HCT116 (cell line): ENCODE data around the gene HIC1. TPM values are rescaled to one million over a fixed set of nuclear protein-coding genes. Genes with fewer than 3 reads are reported as not detected.

Experiments
- ATAC-seq: fragments of 200-7000 bp; cut with Tn5 transposase; 2 replicates; pipeline ENCODE4 v1.9.1; 2020; ENCODE audit warnings: mild to moderate bottlenecking, moderate library complexity
- BruUV-seq: library from RNA; stranded (reverse); fragments of 400-500 nt; replicated peaks from 2 replicates; lab custom pipeline; 2021; lab: Mats Ljungman, UMichigan
- CTCF ChIA-PET: fragments of 300-600 bp; sonication (Branson Sonifier 250); formaldehyde crosslinking; loops from one replicate; lab custom pipeline; 2021; ENCODE audit warnings: antibody characterized with exemption; lab: Charles Lee
- POLR2A ChIA-PET: fragments of 300-600, 350-600 bp; sonication (Branson Sonifier 250); formaldehyde crosslinking; loops from one replicate; lab custom pipeline; 2021; ENCODE audit warnings: antibody characterized with exemption; lab: Charles Lee
- RAD21 ChIA-PET, 2 experiments: fragments of 300-600 bp; sonication (Branson Sonifier 250); formaldehyde crosslinking; loops; one replicate each; lab custom pipeline; 2023; ENCODE audit warnings: low total read pairs in 2 of 2; ENCODE audit not compliant: uncharacterized antibody in 2 of 2, unreplicated experiment in 2 of 2, low non-redundant PET in 1 of 2; lab: Charles Lee
- DNase-seq: peaks from one replicate; pipeline ENCODE4 v3.0.0-alpha.2; 2010; ENCODE audit warnings: low read depth, low spot score
- H2AFZ ChIP-seq: fragments of 200-600 bp; shearing (Covaris generic), sonication (generic); 2 replicates; pipeline ENCODE4 v1.6.1; 2017; ENCODE audit warnings: low read depth, mixed run types, mixed read lengths, antibody characterized with exemption, low read length; ENCODE audit not compliant: poor library complexity, severe bottlenecking
- H3K27ac ChIP-seq: 2 replicates; pipeline ENCODE4 v1.5.1; 2012; ENCODE audit warnings: low read depth, low read length
- H3K27me3 ChIP-seq: fragments of 200-600 bp; sonication (generic); 2 replicates; pipeline ENCODE4 v1.6.1; 2016; ENCODE audit warnings: mixed run types, low read length, mixed read lengths; ENCODE audit not compliant: insufficient read depth
- H3K36me3 ChIP-seq, 2 experiments: fragments of 200-500 bp in 1 of 2; fragments of 200-600 bp in 1 of 2; sonication (Bioruptor generic) in 1 of 2; sonication (generic) in 1 of 2; 2 replicates each; pipeline versions ENCODE4 v1.5.1 to v1.6.1; 2014 to 2016; ENCODE audit warnings: low read length in 2 of 2, inconsistent platforms in 1 of 2, mixed read lengths in 1 of 2, mixed run types in 1 of 2; ENCODE audit not compliant: insufficient read depth in 2 of 2, control insufficient read depth in 1 of 2
- H3K4me1 ChIP-seq, 2 experiments: fragments of 200-600 bp in 1 of 2; sonication (generic) in 1 of 2; 2 replicates each; pipeline versions ENCODE4 v1.5.1 to v1.6.1; 2012 to 2017; ENCODE audit warnings: low read length in 2 of 2, inconsistent platforms in 1 of 2, mild to moderate bottlenecking in 1 of 2, mixed read lengths in 1 of 2, mixed run types in 1 of 2, moderate library complexity in 1 of 2; ENCODE audit not compliant: insufficient read depth in 2 of 2, control insufficient read depth in 1 of 2
- H3K4me2 ChIP-seq: fragments of 200-600 bp; sonication (generic); 2 replicates; pipeline ENCODE4 v1.6.1; 2017; ENCODE audit warnings: mixed run types, low read length, mixed read lengths
- H3K4me3 ChIP-seq, 2 experiments: fragments of 200-600 bp in 1 of 2; sonication (generic) in 1 of 2; replicated peaks in 1 of 2; 2 replicates each; pipeline ENCODE4 v1.5.1; 2011 to 2016; ENCODE audit warnings: low read length in 2 of 2, control low read depth in 1 of 2, low read depth in 1 of 2, mild to moderate bottlenecking in 1 of 2, mixed read lengths in 1 of 2, mixed run types in 1 of 2
- H3K79me2 ChIP-seq: fragments of 200-600 bp; sonication (generic); 2 replicates; pipeline ENCODE4 v1.6.1; 2017; ENCODE audit warnings: mild to moderate bottlenecking, mixed run types, low read length, moderate library complexity, mixed read lengths; ENCODE audit not compliant: insufficient read depth
- H3K9ac ChIP-seq: fragments of 200-600 bp; sonication (generic); 2 replicates; pipeline ENCODE4 v1.6.1; 2016; ENCODE audit warnings: low read length, mixed read lengths
- H3K9me2 ChIP-seq: fragments of 200-600 bp; sonication (generic), shearing (Covaris generic); 2 replicates; pipeline ENCODE4 v1.6.1; 2017; ENCODE audit warnings: mixed run types, mild to moderate bottlenecking, moderate library complexity; ENCODE audit not compliant: insufficient read depth
- H3K9me3 ChIP-seq, 2 experiments: fragments of 200-500 bp in 1 of 2; fragments of 200-600 bp in 1 of 2; sonication (Bioruptor generic) in 1 of 2; sonication (generic) in 1 of 2; 2 replicates each; pipeline ENCODE4 v1.6.1; 2014 to 2017; ENCODE audit warnings: low read length in 2 of 2, mixed read lengths in 2 of 2, inconsistent platforms in 1 of 2, low read depth in 1 of 2, mild to moderate bottlenecking in 1 of 2, mixed run types in 1 of 2, moderate library complexity in 1 of 2; ENCODE audit not compliant: control insufficient read depth in 1 of 2, insufficient read depth in 1 of 2
- H4K20me1 ChIP-seq: fragments of 200-600 bp; sonication (generic), shearing (Covaris generic); 2 replicates; pipeline ENCODE4 v1.6.1; 2017; ENCODE audit warnings: mixed run types, mild to moderate bottlenecking, moderate library complexity; ENCODE audit not compliant: insufficient read depth
- EGR1 ChIP-seq: IDR thresholded peaks from 2 replicates; pipeline ENCODE4 v1.6.1; 2012; ENCODE audit warnings: low read depth
- EZH2phosphoT487 ChIP-seq: fragments of 200-600 bp; IDR thresholded peaks from 2 replicates; pipeline ENCODE4 v1.6.1; 2018; ENCODE audit warnings: antibody characterized with exemption, borderline replicate concordance
- JUND ChIP-seq: IDR thresholded peaks from 2 replicates; pipeline ENCODE4 v1.6.1; 2012
- RAD21 ChIP-seq: IDR thresholded peaks from 2 replicates; pipeline ENCODE4 v1.6.1; 2012; ENCODE audit warnings: low read depth, mild to moderate bottlenecking
- SRF ChIP-seq: IDR thresholded peaks from 2 replicates; pipeline ENCODE4 v1.6.1; 2012; ENCODE audit warnings: low read depth
- TCF7L2 ChIP-seq: IDR thresholded peaks from 2 replicates; pipeline ENCODE4 v1.7.0; 2011; ENCODE audit warnings: borderline replicate concordance, inconsistent platforms; ENCODE audit not compliant: insufficient read depth, insufficient read length; ENCODE audit errors: extremely low read depth
- ZFX ChIP-seq: fragments of 450-650 bp; IDR thresholded peaks from 2 replicates; pipeline ENCODE4 v1.6.1; 2017
- intact Hi-C: fragments of 100-400 bp; cut with micrococcal nuclease; formaldehyde crosslinking; loops from 2 replicates; pipeline ENCODE4 v1.10.0; 2022
- total RNA-seq: library from RNA; stranded (reverse); gene quantifications from one replicate; pipeline ENCODE4 v1.2.1, GENCODE V29; 2021; ENCODE audit not compliant: unreplicated experiment
- TF ChIP-seq, protein P1 (sequence below): IDR thresholded peaks from 2 replicates; pipeline ENCODE4 v1.6.1; 2012
- TF ChIP-seq, protein P2 (sequence below): IDR thresholded peaks from 2 replicates; pipeline ENCODE4 v1.6.1; 2011; ENCODE audit warnings: mild to moderate bottlenecking, low read length, moderate library complexity; ENCODE audit not compliant: insufficient replicate concordance; ENCODE audit errors: extremely low read depth
- TF ChIP-seq, protein P3 (sequence below): IDR thresholded peaks from 2 replicates; pipeline ENCODE4 v1.6.1; 2012
- TF ChIP-seq, protein P4 (sequence below): IDR thresholded peaks from 2 replicates; pipeline ENCODE4 v1.6.1; 2012; ENCODE audit warnings: low read depth

HIC1 gene
- total RNA-seq, 1 experiment from 2014 or later: 0.64 TPM

DNA sequence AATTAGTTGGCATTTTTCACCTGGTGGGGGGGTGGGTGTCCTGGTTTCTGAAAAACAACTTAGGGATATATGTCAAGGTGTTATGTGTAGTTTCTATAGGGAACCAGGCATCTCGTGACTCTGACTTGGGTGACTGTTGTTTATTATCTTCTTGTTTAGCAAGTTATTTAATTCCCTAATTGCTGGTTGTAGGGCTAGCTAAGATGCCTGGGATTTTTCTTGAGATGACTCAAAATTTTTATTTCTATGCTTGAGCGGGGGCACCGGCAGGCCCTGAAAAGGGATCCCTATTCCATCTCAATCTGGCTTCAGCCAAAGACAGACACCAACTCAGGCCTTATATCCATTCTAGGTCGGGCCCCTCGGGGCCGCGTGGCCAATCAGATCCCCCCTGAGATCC, 21.8 kb upstream of the HIC1 start:
- Histone ChIP-seq H3K4me1 (peaks cover 11 to 12% of the 10 kb centered on the region in 2 experiments; a peak in 3 of 4 replicates), H3K27me3 (no peaks in the 10 kb centered on the region), H3K9me2 (no peaks in the 10 kb centered on the region), H3K36me3 (no peaks in the 10 kb centered on the region; a peak in 1 of 4 replicates), H2AFZ (no peak overlapping the region), H3K9ac (no peak overlapping the region), H4K20me1 (no peaks in the 10 kb centered on the region), H3K79me2 (peaks cover 9% of the 10 kb centered on the region; the same call in 1 of the 2 replicates), H3K27ac (no peak overlapping the region), H3K4me2 (no peak overlapping the region), H3K4me3 (no peak overlapping the region), H3K9me3 (no peaks in the 10 kb centered on the region)
- DNase-seq (no peak), ATAC-seq (no peak)
- ChIA-PET RAD21 (no interaction called here), CTCF (interaction anchor here (0.7 to 2.2 kb wide), 2 partner anchors 124 to 459 kb away, joined by 3 to 10 read pairs; no protein-coding TSS in a partner anchor), POLR2A (no interaction called here)
- no TSS peak for BruUV-seq
- intact Hi-C loops: no loop called here
- no peak for TF ChIP-seq JUND

DNA sequence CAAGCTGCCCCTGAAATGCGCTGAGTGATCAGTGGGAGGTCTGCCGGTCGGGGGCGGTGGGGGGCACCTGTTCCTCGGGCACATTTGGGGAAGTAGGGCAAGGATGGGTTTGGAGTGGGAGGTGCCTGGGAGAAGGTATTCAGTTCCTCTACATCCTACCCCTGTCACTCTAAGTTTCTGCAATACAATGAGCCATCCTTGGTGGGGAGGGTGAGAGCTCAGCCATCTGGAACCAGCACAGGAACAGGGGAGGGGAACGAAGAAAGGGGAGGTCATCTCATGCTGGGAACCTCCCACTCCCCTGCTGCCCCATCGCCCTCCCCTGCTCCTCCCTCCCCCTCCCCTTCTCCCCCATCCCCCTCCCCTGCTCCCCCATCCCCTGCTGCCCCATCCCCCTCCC, 20.7 kb upstream of the HIC1 start:
- POLR2A ChIA-PET: interaction anchor here (0.7 kb wide), 1 partner anchor 193 kb away, joined by 4 read pairs; no protein-coding TSS in a partner anchor
- H3K9ac ChIP-seq: no peak overlapping the region
- TF ChIP-seq EGR1: no peak
- TF ChIP-seq RAD21: no peak
- no peak for TF ChIP-seq EZH2phosphoT487
- TF ChIP-seq JUND: no peak
- TF ChIP-seq, protein P1, sequence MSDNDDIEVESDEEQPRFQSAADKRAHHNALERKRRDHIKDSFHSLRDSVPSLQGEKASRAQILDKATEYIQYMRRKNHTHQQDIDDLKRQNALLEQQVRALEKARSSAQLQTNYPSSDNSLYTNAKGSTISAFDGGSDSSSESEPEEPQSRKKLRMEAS: no peak
- no peak for TF ChIP-seq SRF
- TF ChIP-seq TCF7L2: no peak
- TF ChIP-seq, protein P2, sequence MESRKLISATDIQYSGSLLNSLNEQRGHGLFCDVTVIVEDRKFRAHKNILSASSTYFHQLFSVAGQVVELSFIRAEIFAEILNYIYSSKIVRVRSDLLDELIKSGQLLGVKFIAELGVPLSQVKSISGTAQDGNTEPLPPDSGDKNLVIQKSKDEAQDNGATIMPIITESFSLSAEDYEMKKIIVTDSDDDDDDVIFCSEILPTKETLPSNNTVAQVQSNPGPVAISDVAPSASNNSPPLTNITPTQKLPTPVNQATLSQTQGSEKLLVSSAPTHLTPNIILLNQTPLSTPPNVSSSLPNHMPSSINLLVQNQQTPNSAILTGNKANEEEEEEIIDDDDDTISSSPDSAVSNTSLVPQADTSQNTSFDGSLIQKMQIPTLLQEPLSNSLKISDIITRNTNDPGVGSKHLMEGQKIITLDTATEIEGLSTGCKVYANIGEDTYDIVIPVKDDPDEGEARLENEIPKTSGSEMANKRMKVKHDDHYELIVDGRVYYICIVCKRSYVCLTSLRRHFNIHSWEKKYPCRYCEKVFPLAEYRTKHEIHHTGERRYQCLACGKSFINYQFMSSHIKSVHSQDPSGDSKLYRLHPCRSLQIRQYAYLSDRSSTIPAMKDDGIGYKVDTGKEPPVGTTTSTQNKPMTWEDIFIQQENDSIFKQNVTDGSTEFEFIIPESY: no peak
- TF ChIP-seq ZFX: no peak
- TF ChIP-seq, protein P3, sequence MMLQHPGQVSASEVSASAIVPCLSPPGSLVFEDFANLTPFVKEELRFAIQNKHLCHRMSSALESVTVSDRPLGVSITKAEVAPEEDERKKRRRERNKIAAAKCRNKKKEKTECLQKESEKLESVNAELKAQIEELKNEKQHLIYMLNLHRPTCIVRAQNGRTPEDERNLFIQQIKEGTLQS: no peak
- TF ChIP-seq, protein P4, sequence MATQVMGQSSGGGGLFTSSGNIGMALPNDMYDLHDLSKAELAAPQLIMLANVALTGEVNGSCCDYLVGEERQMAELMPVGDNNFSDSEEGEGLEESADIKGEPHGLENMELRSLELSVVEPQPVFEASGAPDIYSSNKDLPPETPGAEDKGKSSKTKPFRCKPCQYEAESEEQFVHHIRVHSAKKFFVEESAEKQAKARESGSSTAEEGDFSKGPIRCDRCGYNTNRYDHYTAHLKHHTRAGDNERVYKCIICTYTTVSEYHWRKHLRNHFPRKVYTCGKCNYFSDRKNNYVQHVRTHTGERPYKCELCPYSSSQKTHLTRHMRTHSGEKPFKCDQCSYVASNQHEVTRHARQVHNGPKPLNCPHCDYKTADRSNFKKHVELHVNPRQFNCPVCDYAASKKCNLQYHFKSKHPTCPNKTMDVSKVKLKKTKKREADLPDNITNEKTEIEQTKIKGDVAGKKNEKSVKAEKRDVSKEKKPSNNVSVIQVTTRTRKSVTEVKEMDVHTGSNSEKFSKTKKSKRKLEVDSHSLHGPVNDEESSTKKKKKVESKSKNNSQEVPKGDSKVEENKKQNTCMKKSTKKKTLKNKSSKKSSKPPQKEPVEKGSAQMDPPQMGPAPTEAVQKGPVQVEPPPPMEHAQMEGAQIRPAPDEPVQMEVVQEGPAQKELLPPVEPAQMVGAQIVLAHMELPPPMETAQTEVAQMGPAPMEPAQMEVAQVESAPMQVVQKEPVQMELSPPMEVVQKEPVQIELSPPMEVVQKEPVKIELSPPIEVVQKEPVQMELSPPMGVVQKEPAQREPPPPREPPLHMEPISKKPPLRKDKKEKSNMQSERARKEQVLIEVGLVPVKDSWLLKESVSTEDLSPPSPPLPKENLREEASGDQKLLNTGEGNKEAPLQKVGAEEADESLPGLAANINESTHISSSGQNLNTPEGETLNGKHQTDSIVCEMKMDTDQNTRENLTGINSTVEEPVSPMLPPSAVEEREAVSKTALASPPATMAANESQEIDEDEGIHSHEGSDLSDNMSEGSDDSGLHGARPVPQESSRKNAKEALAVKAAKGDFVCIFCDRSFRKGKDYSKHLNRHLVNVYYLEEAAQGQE: no peak

More for the DNA sequence above, 20.7 kb upstream of the HIC1 start:
- BruUV-seq: no TSS peak
- Histone ChIP-seq H3K4me1 (peaks cover 11 to 12% of the 10 kb centered on the region in 2 experiments; a peak in 3 of 4 replicates), H3K79me2 (peaks cover 9% of the 10 kb centered on the region; the same call in 1 of the 2 replicates), H3K27ac (no peak overlapping the region), H3K4me2 (no peak overlapping the region), H2AFZ (no peak overlapping the region), H3K9me2 (no peaks in the 10 kb centered on the region), H3K36me3 (no peaks in the 10 kb centered on the region; a peak in 1 of 4 replicates), H3K9me3 (no peaks in the 10 kb centered on the region), H3K27me3 (no peaks in the 10 kb centered on the region), H4K20me1 (no peaks in the 10 kb centered on the region), H3K4me3 (no peak overlapping the region)
- intact Hi-C loops: no loop called here
- ChIA-PET CTCF (no interaction called here), RAD21 (no interaction called here)
- ATAC-seq: no peak
- DNase-seq: no peak
